Measurements from ENCODE around the gene SCFD1.
A peak's percentile ranks its signal among the peaks of the same experiment; 100 is the strongest.
"Not testable (repeated sequence)": the region's sequence is repeated elsewhere in the genome, so short reads cannot be mapped to it uniquely, and the experiment has no call there.

The SCFD1 gene

GRCh38 chr14:30614155-30614554, 8.0 kb upstream of the SCFD1 start:
- DNase-seq = no peak

- DNase-seq = no peak
Observed at GRCh38 chr14:30620178-30620577, 1.9 kb upstream of the SCFD1 start.

- no peak for DNase-seq
Observed at GRCh38 chr14:30621354-30621939, 672 bp upstream of the SCFD1 start.

- DNase-seq = no peak
Observed at GRCh38 chr14:30623412-30624131, 1.5 kb downstream of the SCFD1 start.

- DNase-seq = no peak
Observed at GRCh38 chr14:30624132-30624423, 2.0 kb downstream of the SCFD1 start.

GRCh38 chr14:30625533-30625932, 3.4 kb downstream of the SCFD1 start:
- DNase-seq = no peak

GRCh38 chr14:30629432-30629831, 7.3 kb downstream of the SCFD1 start:
- DNase-seq = not testable (repeated sequence)

GRCh38 chr14:30630248-30630647, 8.1 kb downstream of the SCFD1 start:
- DNase-seq = no peak

- DNase-seq = no peak
Observed at GRCh38 chr14:30632730-30633129, 10.6 kb downstream of the SCFD1 start.

GRCh38 chr14:30638926-30639325, 16.8 kb downstream of the SCFD1 start:
- no peak for DNase-seq

GRCh38 chr14:30641207-30641606, 19.1 kb downstream of the SCFD1 start:
- DNase-seq = no peak

GRCh38 chr14:30644462-30644861, 22.3 kb downstream of the SCFD1 start:
- DNase-seq = not testable (repeated sequence)

- DNase-seq = no peak
Observed at GRCh38 chr14:30645600-30645999, 23.5 kb downstream of the SCFD1 start.

- no peak for DNase-seq
Observed at GRCh38 chr14:30648471-30648870, 26.4 kb downstream of the SCFD1 start.

GRCh38 chr14:30651937-30652336, 29.8 kb downstream of the SCFD1 start:
- no peak for DNase-seq

- no peak for DNase-seq
Observed at GRCh38 chr14:30655124-30655523, 33.0 kb downstream of the SCFD1 start.

GRCh38 chr14:30655658-30656057, 33.5 kb downstream of the SCFD1 start:
- no peak for DNase-seq

GRCh38 chr14:30656190-30656632, 34.1 kb downstream of the SCFD1 start:
- peak; percentile 65 for DNase-seq

- no peak for DNase-seq
Observed at GRCh38 chr14:30657050-30657449, 34.9 kb downstream of the SCFD1 start.

GRCh38 chr14:30657606-30658163, 35.6 kb downstream of the SCFD1 start:
- no peak for DNase-seq

- no peak for DNase-seq
Observed at GRCh38 chr14:30658645-30659044, 36.5 kb downstream of the SCFD1 start.

GRCh38 chr14:30669594-30669993, 47.5 kb downstream of the SCFD1 start:
- DNase-seq = no peak

GRCh38 chr14:30673071-30673470, 51.0 kb downstream of the SCFD1 start:
- no peak for DNase-seq

GRCh38 chr14:30678926-30679431, 56.9 kb downstream of the SCFD1 start:
- no peak for DNase-seq

All from activated effector memory CD4-positive, alpha-beta T cell treated with anti-CD3 and anti-CD28 coated beads, Interleukin-2, amount 50 U/mL, for 16 hours (primary cell).